Liver (tissue), 9 donors: ENCODE results near the gene PCDHGB1. TPM values are rescaled to one million over a fixed set of nuclear protein-coding genes. Genes with fewer than 3 reads are reported as not detected.
"Not testable (repeated sequence)": the region's sequence is repeated elsewhere in the genome, so short reads cannot be mapped to it uniquely, and the experiment has no call there.

Experiments used
- DNase-seq: peaks from one replicate; pipeline ENCODE4 v3.0.0-alpha.2; 2017; ENCODE audit warnings: low spot score
- H3K27ac ChIP-seq, 2 donors: one replicate each; pipeline ENCODE4 v1.7.0; 2013; ENCODE audit warnings: inconsistent platforms in 2 of 2, low read length in 2 of 2, control low read depth in 1 of 2, low read depth in 1 of 2, mild to moderate bottlenecking in 1 of 2
- H3K27me3 ChIP-seq, 4 donors: one replicate each; pipeline versions ENCODE4 v1.6.1 to v1.7.0; 2013; ENCODE audit warnings: low read length in 3 of 4, inconsistent platforms in 1 of 4, mild to moderate bottlenecking in 1 of 4, moderate library complexity in 1 of 4; ENCODE audit not compliant: control insufficient read depth in 4 of 4, insufficient read depth in 4 of 4
- H3K36me3 ChIP-seq, 4 donors: one replicate each; pipeline versions ENCODE4 v1.6.1 to v1.7.0; 2013; ENCODE audit warnings: low read length in 3 of 4, mild to moderate bottlenecking in 3 of 4, low read depth in 1 of 4, moderate library complexity in 1 of 4; ENCODE audit not compliant: control insufficient read depth in 4 of 4, insufficient read depth in 3 of 4
- H3K4me1 ChIP-seq, 4 donors: one replicate each; pipeline versions ENCODE4 v1.6.1 to v1.7.0; 2013; ENCODE audit warnings: low read length in 3 of 4, mild to moderate bottlenecking in 3 of 4, moderate library complexity in 1 of 4; ENCODE audit not compliant: control insufficient read depth in 4 of 4, insufficient read depth in 4 of 4
- H3K4me3 ChIP-seq, 3 donors: one replicate each; pipeline versions ENCODE4 v1.6.1 to v1.7.0; 2013; ENCODE audit warnings: low read length in 3 of 3, control low read depth in 1 of 3, low read depth in 1 of 3, mild to moderate bottlenecking in 1 of 3
- H3K9ac ChIP-seq, 2 donors: one replicate each; pipeline ENCODE4 v1.7.0; 2013; ENCODE audit warnings: low read length in 2 of 2, mild to moderate bottlenecking in 2 of 2, moderate library complexity in 2 of 2, control low read depth in 1 of 2, low read depth in 1 of 2
- H3K9me3 ChIP-seq, 4 donors: one replicate each; pipeline versions ENCODE4 v1.6.1 to v1.7.0; 2013; ENCODE audit warnings: low read length in 3 of 4; ENCODE audit not compliant: control insufficient read depth in 4 of 4
- CTCF ChIP-seq: fragments of 150-350 bp; IDR thresholded peaks from 2 replicates; pipeline ENCODE4 v1.5.1; 2017; ENCODE audit warnings: improper control_type of control experiment, low read depth, low read length; ENCODE audit not compliant: missing input control
- EGR1 ChIP-seq, 2 donors: IDR thresholded peaks; 2 replicates each; pipeline ENCODE4 v1.6.1; 2016 to 2018; ENCODE audit warnings: antibody characterized with exemption in 2 of 2, low read depth in 2 of 2
- FOXA1 ChIP-seq: IDR thresholded peaks from 2 replicates; pipeline ENCODE4 v1.6.1; 2016; ENCODE audit warnings: antibody characterized with exemption
- FOXA2 ChIP-seq: IDR thresholded peaks from 2 replicates; pipeline ENCODE4 v1.6.1; 2016; ENCODE audit warnings: antibody characterized with exemption
- GABPA ChIP-seq, 2 donors: IDR thresholded peaks in 1 of 2; conservative IDR thresholded peaks in 1 of 2; 2 replicates each; pipeline ENCODE4 v1.6.1; 2016; ENCODE audit warnings: antibody characterized with exemption in 2 of 2, mild to moderate bottlenecking in 1 of 2, moderate library complexity in 1 of 2
- HNF4A ChIP-seq, 2 donors: conservative IDR thresholded peaks; 2 replicates each; pipeline ENCODE4 v1.6.1; 2016; ENCODE audit warnings: antibody characterized with exemption in 2 of 2, mild to moderate bottlenecking in 2 of 2
- HNF4G ChIP-seq: IDR thresholded peaks from 2 replicates; pipeline ENCODE4 v1.6.1; 2016; ENCODE audit warnings: antibody characterized with exemption
- JUND ChIP-seq, 2 donors: IDR thresholded peaks; 2 replicates each; pipeline ENCODE4 v1.6.1; 2016; ENCODE audit warnings: antibody characterized with exemption in 2 of 2
- NR2F2 ChIP-seq: IDR thresholded peaks from 2 replicates; pipeline ENCODE4 v1.6.1; 2016; ENCODE audit warnings: antibody characterized with exemption
- RAD21 ChIP-seq, 2 donors: IDR thresholded peaks; 2 replicates each; pipeline ENCODE4 v1.6.1; 2016; ENCODE audit warnings: antibody characterized with exemption in 2 of 2, mild to moderate bottlenecking in 2 of 2
- RXRA ChIP-seq, 2 donors: IDR thresholded peaks; 2 replicates each; pipeline ENCODE4 v1.6.1; 2017 to 2018; ENCODE audit warnings: antibody characterized with exemption in 2 of 2, mild to moderate bottlenecking in 1 of 2
- SP1 ChIP-seq: IDR thresholded peaks from 2 replicates; pipeline ENCODE4 v1.6.1; 2018; ENCODE audit warnings: antibody characterized with exemption, mild to moderate bottlenecking
- TAF1 ChIP-seq: conservative IDR thresholded peaks from 2 replicates; pipeline ENCODE4 v1.6.1; 2016; ENCODE audit warnings: antibody characterized with exemption, mild to moderate bottlenecking
- YY1 ChIP-seq: IDR thresholded peaks from 2 replicates; pipeline ENCODE4 v1.6.1; 2016; ENCODE audit warnings: antibody characterized with exemption, mild to moderate bottlenecking
- ZBTB33 ChIP-seq: IDR thresholded peaks from 2 replicates; pipeline ENCODE4 v1.6.1; 2016; ENCODE audit warnings: antibody characterized with exemption
- WGBS: extraction: QIAGEN DNeasy Blood & Tissue Kit; methylation state at CpG from one replicate; pipeline ENCODE4 v1.1.7; 2013; 5-methylcytosine and 5-hydroxymethylcytosine counted together
- polyA plus RNA-seq, 2 donors: library from polyadenylated mRNA; stranded (reverse) in 1 of 2; unstranded in 1 of 2; fragments of 200-250 nt in 1 of 2; fragments of >200 nt in 1 of 2; fragmentation: Nextera tagmentation in 1 of 2; extraction: Ambion mirVana in 1 of 2; gene quantifications; one replicate each; pipeline versions ENCODE4 v1.2.1 to v1.2.3, GENCODE V29; 2013 to 2015
- total RNA-seq, 2 donors: library from RNA; depleted of rRNA; stranded (reverse); fragments of >200 nt; gene quantifications; one replicate each; pipeline ENCODE4 v1.2.3, GENCODE V29; 2014
- TF ChIP-seq, protein P1 (sequence below): IDR thresholded peaks from 2 replicates; pipeline ENCODE4 v1.6.1; 2016; ENCODE audit warnings: antibody characterized with exemption
- TF ChIP-seq, protein P2 (sequence below): IDR thresholded peaks from 2 replicates; pipeline ENCODE4 v1.6.1; 2016; ENCODE audit warnings: antibody characterized with exemption, mild to moderate bottlenecking
- TF ChIP-seq, protein P3 (sequence below): IDR thresholded peaks from 2 replicates; pipeline ENCODE4 v1.6.1; 2016; ENCODE audit warnings: antibody characterized with exemption
- donor health status: healthy.
- donor health status: healthy.
- donor health status: healthy.
- donor health status: healthy.
- donor health status: healthy.

PCDHGB1 gene
- total and polyA plus RNA-seq, 4 donors, result 0.10 to 0.75 (median 0.13) TPM

- Histone ChIP-seq H3K36me3 (peaks cover 0 to 2% (median 0%) of the 10 kb centered on the region in 4 donors), H3K9me3 (peaks cover 26 to 74% (median 34%) of the 10 kb centered on the region in 4 donors), H3K9ac (no peak overlapping the region), H3K27me3 (peaks cover 0 to 11% (median 4%) of the 10 kb centered on the region in 4 donors), H3K4me3 (peak overlapping the region in 2 of 3 donors; percentile 18 to 36), H3K4me1 (no peaks in the 10 kb centered on the region), H3K27ac (no peak overlapping the region)
- no peak for DNase-seq
- WGBS, result 28% methylated on average over 20 of the region's 20 CpGs
- TF ChIP-seq, protein P1, sequence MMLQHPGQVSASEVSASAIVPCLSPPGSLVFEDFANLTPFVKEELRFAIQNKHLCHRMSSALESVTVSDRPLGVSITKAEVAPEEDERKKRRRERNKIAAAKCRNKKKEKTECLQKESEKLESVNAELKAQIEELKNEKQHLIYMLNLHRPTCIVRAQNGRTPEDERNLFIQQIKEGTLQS, result no peak
- TF ChIP-seq, protein P2, sequence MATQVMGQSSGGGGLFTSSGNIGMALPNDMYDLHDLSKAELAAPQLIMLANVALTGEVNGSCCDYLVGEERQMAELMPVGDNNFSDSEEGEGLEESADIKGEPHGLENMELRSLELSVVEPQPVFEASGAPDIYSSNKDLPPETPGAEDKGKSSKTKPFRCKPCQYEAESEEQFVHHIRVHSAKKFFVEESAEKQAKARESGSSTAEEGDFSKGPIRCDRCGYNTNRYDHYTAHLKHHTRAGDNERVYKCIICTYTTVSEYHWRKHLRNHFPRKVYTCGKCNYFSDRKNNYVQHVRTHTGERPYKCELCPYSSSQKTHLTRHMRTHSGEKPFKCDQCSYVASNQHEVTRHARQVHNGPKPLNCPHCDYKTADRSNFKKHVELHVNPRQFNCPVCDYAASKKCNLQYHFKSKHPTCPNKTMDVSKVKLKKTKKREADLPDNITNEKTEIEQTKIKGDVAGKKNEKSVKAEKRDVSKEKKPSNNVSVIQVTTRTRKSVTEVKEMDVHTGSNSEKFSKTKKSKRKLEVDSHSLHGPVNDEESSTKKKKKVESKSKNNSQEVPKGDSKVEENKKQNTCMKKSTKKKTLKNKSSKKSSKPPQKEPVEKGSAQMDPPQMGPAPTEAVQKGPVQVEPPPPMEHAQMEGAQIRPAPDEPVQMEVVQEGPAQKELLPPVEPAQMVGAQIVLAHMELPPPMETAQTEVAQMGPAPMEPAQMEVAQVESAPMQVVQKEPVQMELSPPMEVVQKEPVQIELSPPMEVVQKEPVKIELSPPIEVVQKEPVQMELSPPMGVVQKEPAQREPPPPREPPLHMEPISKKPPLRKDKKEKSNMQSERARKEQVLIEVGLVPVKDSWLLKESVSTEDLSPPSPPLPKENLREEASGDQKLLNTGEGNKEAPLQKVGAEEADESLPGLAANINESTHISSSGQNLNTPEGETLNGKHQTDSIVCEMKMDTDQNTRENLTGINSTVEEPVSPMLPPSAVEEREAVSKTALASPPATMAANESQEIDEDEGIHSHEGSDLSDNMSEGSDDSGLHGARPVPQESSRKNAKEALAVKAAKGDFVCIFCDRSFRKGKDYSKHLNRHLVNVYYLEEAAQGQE, result no peak
- TF ChIP-seq JUND (IDR thresholded peaks at IDR 0.05) (no peak), FOXA2 (no peak), TAF1 (no peak), EGR1 (IDR thresholded peaks at IDR 0.05; ENCODE audit: low read depth in 2 of 2) (no peak), HNF4A (conservative IDR thresholded peaks at IDR 0.05) (no peak), SP1 (no peak), NR2F2 (no peak), ZBTB33 (no peak), RXRA (IDR thresholded peaks at IDR 0.05) (no peak), GABPA (IDR thresholded peaks at IDR 0.05 in 1 of 2, conservative IDR thresholded peaks at IDR 0.05 in 1 of 2) (no peak), HNF4G (no peak), FOXA1 (no peak), CTCF (no peak), RAD21 (IDR thresholded peaks at IDR 0.05) (no peak), YY1 (no peak)
- TF ChIP-seq, protein P3, sequence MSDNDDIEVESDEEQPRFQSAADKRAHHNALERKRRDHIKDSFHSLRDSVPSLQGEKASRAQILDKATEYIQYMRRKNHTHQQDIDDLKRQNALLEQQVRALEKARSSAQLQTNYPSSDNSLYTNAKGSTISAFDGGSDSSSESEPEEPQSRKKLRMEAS, result no peak
Measured at GRCh38 chr5:141345327-141345726, 4.6 kb upstream of the PCDHGB1 start.

DNA sequence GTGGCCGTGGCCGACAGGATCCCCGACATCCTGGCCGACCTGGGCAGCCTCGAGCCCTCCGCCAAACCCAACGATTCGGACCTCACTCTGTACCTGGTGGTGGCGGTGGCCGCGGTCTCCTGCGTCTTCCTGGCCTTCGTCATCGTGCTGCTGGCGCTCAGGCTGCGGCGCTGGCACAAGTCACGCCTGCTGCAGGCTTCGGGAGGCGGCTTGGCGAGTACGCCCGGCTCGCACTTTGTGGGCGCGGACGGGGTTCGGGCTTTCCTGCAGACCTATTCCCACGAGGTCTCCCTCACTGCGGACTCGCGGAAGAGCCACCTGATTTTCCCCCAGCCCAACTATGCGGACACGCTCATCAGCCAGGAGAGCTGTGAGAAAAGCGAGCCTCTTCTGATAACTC is 3.9 kb upstream of the PCDHGB1 start:
- not testable (repeated sequence) for DNase-seq, H3K27ac ChIP-seq, H3K9ac ChIP-seq, H3K36me3 ChIP-seq, H3K4me1 ChIP-seq, H3K4me3 ChIP-seq
- WGBS, result 40% methylated on average over 27 of the region's 35 CpGs
- Histone ChIP-seq H3K27me3 (peaks cover 0 to 11% (median 3%) of the 10 kb centered on the region in 4 donors), H3K9me3 (peaks cover 25 to 78% (median 37%) of the 10 kb centered on the region in 4 donors)
